Esophagus squamous epithelium (tissue), 5 donors: Measurements from ENCODE around the gene CFAP65. TPM values are rescaled to one million over a fixed set of nuclear protein-coding genes. Genes with fewer than 3 reads are reported as not detected.

Source experiments
- DNase-seq: peaks from one replicate; lab custom pipeline; 2025; lab: John Stamatoyannopoulos, UW
- H3K27ac ChIP-seq, 4 donors: fragments of 200-600 bp; sonication (generic); one replicate each; pipeline ENCODE4 v1.5.1; 2016 to 2019; ENCODE audit warnings: mild to moderate bottlenecking in 1 of 4
- H3K27me3 ChIP-seq, 4 donors: fragments of 200-600 bp; sonication (generic); 1 replicate in 3 of 4; 2 replicates in 1 of 4; pipeline versions ENCODE4 v1.5.1 to v1.6.0; 2017 to 2021; ENCODE audit warnings: antibody characterized with exemption in 1 of 4
- H3K36me3 ChIP-seq, 3 donors: fragments of 200-600 bp; sonication (generic); one replicate each; pipeline ENCODE4 v1.5.1; 2016 to 2019
- H3K4me1 ChIP-seq, 3 donors: fragments of 200-600 bp; sonication (generic); one replicate each; pipeline ENCODE4 v1.5.1; 2017 to 2019
- H3K4me3 ChIP-seq, 4 donors: fragments of 200-600 bp; sonication (generic); 1 replicate in 3 of 4; 2 replicates in 1 of 4; pipeline ENCODE4 v1.5.1; 2016 to 2019; ENCODE audit warnings: mild to moderate bottlenecking in 2 of 4, moderate library complexity in 1 of 4
- H3K9me3 ChIP-seq, 3 donors: fragments of 200-600 bp; sonication (generic); one replicate each; pipeline ENCODE4 v1.5.1; 2016 to 2019
- POLR2A ChIP-seq, 4 donors: fragments of 450-650 bp; IDR thresholded peaks; one replicate each; pipeline ENCODE4 v1.6.1; 2017; ENCODE audit warnings: antibody characterized with exemption in 4 of 4, mild to moderate bottlenecking in 4 of 4, moderate library complexity in 3 of 4
- WGBS, 2 donors: methylation state at CpG; one replicate each; pipeline ENCODE4 v1.1.5; 2018; 5-methylcytosine and 5-hydroxymethylcytosine counted together
- intact Hi-C: fragments of 100-400 bp; cut with DNase I; formaldehyde crosslinking; loops from one replicate; pipeline ENCODE4 v1.15.0; 2022
- total RNA-seq, 4 donors: library from RNA; depleted of rRNA; stranded (reverse); fragments of >200 nt; gene quantifications; one replicate each; pipeline ENCODE4 v1.1.0, GENCODE V29; 2016
- TF ChIP-seq, protein P1 (sequence below), 6 experiments: fragments of 450-650 bp in 4 of 6; fragments of 200-600 bp in 2 of 6; sonication (generic) in 2 of 6; IDR thresholded peaks; one replicate each; pipeline ENCODE4 v1.5.1; 2016 to 2019; ENCODE audit warnings: antibody characterized with exemption in 6 of 6, mild to moderate bottlenecking in 4 of 6, moderate library complexity in 4 of 6
- donor health status: DM: yes; HTN: yes; CAD: no.

The CFAP65 gene
- total RNA-seq, 4 donors from 2014 or later = 0.19 TPM; not detected in 3

DNA sequence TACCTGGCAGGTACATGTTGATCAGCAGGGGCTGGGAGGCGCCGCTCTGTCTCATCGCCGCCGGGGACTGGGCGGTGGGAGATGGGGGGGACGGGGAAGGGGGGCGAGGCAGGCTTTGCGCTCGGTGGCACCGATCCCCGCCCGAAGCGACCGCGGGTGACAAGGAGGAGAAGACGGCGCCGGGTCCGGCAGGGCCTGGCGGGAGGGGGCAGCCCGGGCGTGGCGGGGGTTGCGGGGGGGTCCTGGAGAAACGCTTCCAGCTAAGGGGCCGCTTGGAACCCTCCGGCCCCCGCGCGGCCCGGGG, 56.3 kb downstream of the CFAP65 start, which contains the start of gene FEV:
TSS of gene FEV (minus strand) at position 164 of the 304 bp plus-strand sequence. CDS start at position 55, 109 bp downstream.
- no peak for TF ChIP-seq POLR2A (IDR thresholded peaks at IDR 0.05)
- peak within 1 kb of the TSS in 2 of 4 donors; percentile 16 to 36 for H3K4me3 ChIP-seq

DNA sequence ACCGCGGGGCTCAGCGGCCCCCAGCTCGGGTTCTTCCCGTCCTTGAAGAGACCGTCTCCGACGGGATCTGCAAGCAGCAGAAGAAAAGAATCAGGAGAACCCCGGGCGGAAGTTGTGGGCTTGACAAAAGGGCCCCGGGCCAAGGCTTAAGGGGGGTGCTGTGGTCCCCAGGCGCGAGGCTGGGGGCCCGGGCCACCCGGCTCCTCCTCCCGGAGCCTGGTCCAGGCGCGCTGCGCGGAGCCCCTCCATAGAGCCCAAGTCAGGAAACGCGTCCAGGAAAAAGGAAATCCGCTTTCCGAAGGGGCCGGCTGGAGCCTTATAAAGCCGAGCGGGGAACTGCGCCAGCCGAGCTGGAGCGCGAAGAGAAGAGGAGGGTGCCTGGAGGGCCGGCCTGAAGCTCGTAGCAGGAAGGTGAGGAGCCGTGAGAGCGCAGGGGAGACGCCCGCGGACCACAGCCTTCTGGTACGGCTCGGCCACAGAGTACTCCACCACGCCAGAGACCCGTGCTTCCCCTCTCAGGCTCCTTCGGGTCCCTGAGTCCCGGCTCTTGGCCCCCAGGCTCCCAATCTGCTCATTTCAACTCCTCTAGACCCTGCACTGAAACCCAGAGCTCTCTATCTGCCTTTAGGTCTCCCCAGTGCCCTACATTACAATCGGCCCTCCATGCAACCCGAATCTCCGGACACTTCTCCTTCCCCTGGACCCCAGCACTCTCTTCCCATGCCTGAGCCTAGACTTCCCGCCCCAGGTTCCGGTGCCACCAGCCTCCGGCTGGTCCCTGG, 56.9 kb downstream of the CFAP65 start:
- WGBS, 2 donors = 0 to 1% methylated on average over 22 to 35 of the region's 50 CpGs
- intact Hi-C loops = no loop called here
- no peak for DNase-seq
- H3K9me3 ChIP-seq = no peaks in the 10 kb centered on the region
- peak overlapping the region in 2 of 4 donors; percentile 16 to 36 for H3K4me3 ChIP-seq
- H3K27ac ChIP-seq = no peak overlapping the region
- peaks cover 32 to 100% (median 66%) of the 10 kb centered on the region in 4 donors for H3K27me3 ChIP-seq
- TF ChIP-seq POLR2A (IDR thresholded peaks at IDR 0.05) = no peak
- TF ChIP-seq, protein P1, sequence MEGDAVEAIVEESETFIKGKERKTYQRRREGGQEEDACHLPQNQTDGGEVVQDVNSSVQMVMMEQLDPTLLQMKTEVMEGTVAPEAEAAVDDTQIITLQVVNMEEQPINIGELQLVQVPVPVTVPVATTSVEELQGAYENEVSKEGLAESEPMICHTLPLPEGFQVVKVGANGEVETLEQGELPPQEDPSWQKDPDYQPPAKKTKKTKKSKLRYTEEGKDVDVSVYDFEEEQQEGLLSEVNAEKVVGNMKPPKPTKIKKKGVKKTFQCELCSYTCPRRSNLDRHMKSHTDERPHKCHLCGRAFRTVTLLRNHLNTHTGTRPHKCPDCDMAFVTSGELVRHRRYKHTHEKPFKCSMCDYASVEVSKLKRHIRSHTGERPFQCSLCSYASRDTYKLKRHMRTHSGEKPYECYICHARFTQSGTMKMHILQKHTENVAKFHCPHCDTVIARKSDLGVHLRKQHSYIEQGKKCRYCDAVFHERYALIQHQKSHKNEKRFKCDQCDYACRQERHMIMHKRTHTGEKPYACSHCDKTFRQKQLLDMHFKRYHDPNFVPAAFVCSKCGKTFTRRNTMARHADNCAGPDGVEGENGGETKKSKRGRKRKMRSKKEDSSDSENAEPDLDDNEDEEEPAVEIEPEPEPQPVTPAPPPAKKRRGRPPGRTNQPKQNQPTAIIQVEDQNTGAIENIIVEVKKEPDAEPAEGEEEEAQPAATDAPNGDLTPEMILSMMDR (IDR thresholded peaks at IDR 0.05) = no peak
- H3K36me3 ChIP-seq = no peaks in the 10 kb centered on the region
- peaks cover 29 to 57% (median 35%) of the 10 kb centered on the region in 3 donors for H3K4me1 ChIP-seq

More for the DNA sequence above, 56.3 kb downstream of the CFAP65 start, which contains the start of gene FEV:
- Histone ChIP-seq H3K36me3 (no peaks in the 10 kb centered on the region), H3K27ac (no peak within 1 kb of the TSS), H3K27me3 (peaks cover 32 to 100% (median 66%) of the 10 kb centered on the region in 4 donors), H3K4me1 (peaks cover 26 to 51% (median 32%) of the 10 kb centered on the region in 3 donors), H3K9me3 (no peaks in the 10 kb centered on the region)
- intact Hi-C loops = no loop called here
- DNase-seq = no peak
- 0% methylated on average over 2 of the region's 32 CpGs; no CpG with 5 or more reads in 1 of the 2 donors for WGBS, 2 donors

DNA sequence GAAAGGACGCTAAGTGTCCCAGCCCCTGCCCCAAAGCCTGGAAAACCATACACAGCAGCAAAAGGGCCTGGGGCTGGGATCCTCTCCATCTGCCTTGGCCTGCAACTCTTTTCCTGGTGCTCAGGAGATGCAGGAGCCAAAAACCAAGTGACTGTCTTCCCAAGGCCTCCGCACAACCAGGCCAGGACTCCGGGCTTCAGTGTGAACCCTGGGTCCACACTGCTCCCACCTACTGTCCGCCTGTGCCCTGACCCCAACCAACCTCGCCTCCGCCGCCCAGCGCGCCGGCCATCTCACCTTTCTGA, 57.4 kb downstream of the CFAP65 start:
- 0 to 17% methylated on average over 1 to 2 of the region's 10 CpGs for whole genome bisulfite sequencing, 2 donors
- Histone ChIP-seq H3K4me1 (peaks cover 29 to 57% (median 35%) of the 10 kb centered on the region in 3 donors), H3K4me3 (peak overlapping the region in 2 of 4 donors; percentile 16 to 36), H3K27ac (no peak overlapping the region), H3K36me3 (no peaks in the 10 kb centered on the region), H3K9me3 (no peaks in the 10 kb centered on the region), H3K27me3 (peaks cover 32 to 100% (median 65%) of the 10 kb centered on the region in 4 donors)
- no peak for TF ChIP-seq POLR2A (IDR thresholded peaks at IDR 0.05)
- TF ChIP-seq, protein P1 (IDR thresholded peaks at IDR 0.05) = no peak
- intact Hi-C loops = no loop called here
- no peak for DNase-seq

DNA sequence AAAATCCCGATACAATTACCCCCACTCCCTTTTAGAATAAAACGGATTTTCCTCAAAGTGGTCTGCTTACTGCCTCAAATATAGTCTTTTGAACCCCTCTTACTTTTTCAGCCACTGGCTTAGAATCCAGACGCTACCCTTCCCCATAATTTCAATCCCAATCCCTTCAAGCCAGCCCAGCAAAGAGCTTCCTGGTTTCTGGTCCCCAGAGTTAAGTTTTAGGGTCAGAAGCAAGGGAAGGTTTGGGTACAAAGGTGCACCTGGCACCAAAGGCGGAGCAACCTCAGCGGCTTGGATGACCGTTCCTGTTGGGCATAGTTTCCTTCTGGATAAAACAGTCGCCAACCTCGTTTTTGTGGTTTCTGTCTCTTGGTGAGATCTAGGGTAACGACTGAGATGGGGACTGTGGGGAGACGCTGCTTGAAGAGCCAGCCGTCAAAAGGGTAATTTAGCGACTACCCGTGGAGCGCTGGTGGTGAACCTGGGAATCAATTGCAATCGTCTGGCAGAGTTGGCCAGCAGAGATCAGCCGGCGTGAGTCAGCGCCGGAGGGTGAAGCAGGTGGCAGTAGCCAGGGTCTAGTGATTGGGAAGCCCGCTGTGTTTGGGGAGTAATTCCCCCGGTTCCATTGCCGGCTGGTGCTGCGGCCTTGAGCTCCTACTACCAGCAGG, 57.9 kb downstream of the CFAP65 start:
- Histone ChIP-seq H3K4me3 (no peak overlapping the region), H3K9me3 (no peaks in the 10 kb centered on the region), H3K27ac (no peak overlapping the region), H3K36me3 (no peaks in the 10 kb centered on the region), H3K4me1 (peaks cover 29 to 57% (median 35%) of the 10 kb centered on the region in 3 donors), H3K27me3 (peaks cover 32 to 100% (median 61%) of the 10 kb centered on the region in 4 donors)
- no peak for TF ChIP-seq POLR2A (IDR thresholded peaks at IDR 0.05)
- TF ChIP-seq, protein P1 (IDR thresholded peaks at IDR 0.05) = no peak
- intact Hi-C loops = no loop called here
- 5 to 11% methylated on average over 11 to 18 of the region's 23 CpGs for WGBS, 2 donors
- no peak for DNase-seq

DNA sequence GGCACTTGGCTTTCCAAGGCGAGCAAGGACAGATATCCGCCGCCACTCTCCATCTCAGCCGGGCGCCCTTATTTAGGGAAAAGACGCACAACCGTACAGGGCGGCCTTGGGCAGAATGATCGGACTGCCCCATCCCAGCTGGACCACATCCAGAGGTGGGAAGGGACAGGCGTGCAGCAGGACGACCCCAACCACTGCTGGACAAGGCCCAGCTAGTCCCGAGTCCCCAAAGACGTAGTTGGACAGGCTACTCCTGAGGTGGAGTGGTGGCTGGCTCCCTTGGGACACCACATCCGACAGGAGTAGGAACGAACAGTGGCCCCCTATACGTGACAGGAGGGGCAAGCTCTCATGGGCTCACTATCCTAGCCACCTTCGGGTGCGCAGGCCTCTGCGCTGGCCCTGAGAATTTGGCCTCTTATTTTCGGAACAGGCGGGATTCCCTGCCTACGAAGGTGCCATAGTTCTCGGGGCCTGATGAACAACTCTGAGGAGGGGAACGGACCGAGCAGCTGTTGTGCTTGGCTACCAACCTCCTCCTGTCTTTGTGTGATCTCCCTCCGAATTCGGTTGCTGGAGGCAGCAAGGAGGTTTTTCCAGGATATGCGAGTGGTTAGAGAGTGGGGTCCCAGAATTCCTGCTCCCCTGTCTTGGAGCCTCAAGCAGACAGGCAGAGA, 58.6 kb downstream of the CFAP65 start:
- H3K9me3 ChIP-seq = no peaks in the 10 kb centered on the region
- no peak for DNase-seq
- intact Hi-C loops = no loop called here
- no peak overlapping the region for H3K27ac ChIP-seq
- peak overlapping the region in 1 of 4 donors; percentile 59 for H3K4me3 ChIP-seq
- 8 to 9% methylated on average over 7 to 15 of the region's 28 CpGs for WGBS, 2 donors
- no peaks in the 10 kb centered on the region for H3K36me3 ChIP-seq
- H3K4me1 ChIP-seq = peaks cover 29 to 57% (median 35%) of the 10 kb centered on the region in 3 donors
- H3K27me3 ChIP-seq = peaks cover 32 to 100% (median 59%) of the 10 kb centered on the region in 4 donors
- TF ChIP-seq, protein P1 (IDR thresholded peaks at IDR 0.05) = no peak
- TF ChIP-seq POLR2A (IDR thresholded peaks at IDR 0.05) = no peak
